GM18907 (cell line): ENCODE results near the gene CUTC.
"Not testable (repeated sequence)": the region's sequence is repeated elsewhere in the genome, so short reads cannot be mapped to it uniquely, and the experiment has no call there.

Source experiments
- ATAC-seq: cut with Tn5 transposase; IDR thresholded peaks from one replicate; pipeline ENCODE4 v1.9.1; 2021; ENCODE audit warnings: mild to moderate bottlenecking, moderate library complexity; ENCODE audit not compliant: unreplicated experiment

Gene CUTC

GRCh38 chr10:99742254-99742653 is 10.2 kb downstream of the CUTC start:
- no peak for ATAC-seq

GRCh38 chr10:99742701-99743100 is 10.7 kb downstream of the CUTC start:
- ATAC-seq = no peak

- no peak for ATAC-seq
Measured at GRCh38 chr10:99743841-99744240, 11.8 kb downstream of the CUTC start.

GRCh38 chr10:99746166-99746565 is 14.1 kb downstream of the CUTC start:
- ATAC-seq = not testable (repeated sequence)

GRCh38 chr10:99748823-99749451 is 16.9 kb downstream of the CUTC start:
- no peak for ATAC-seq

GRCh38 chr10:99750641-99751040 is 18.6 kb downstream of the CUTC start:
- no peak for ATAC-seq

GRCh38 chr10:99754670-99755069 is 22.6 kb downstream of the CUTC start:
- ATAC-seq = no peak

GRCh38 chr10:99756159-99756558 is 24.1 kb downstream of the CUTC start:
- no peak for ATAC-seq

- no peak for ATAC-seq
Measured at GRCh38 chr10:99758211-99758891, 26.3 kb downstream of the CUTC start.

- ATAC-seq = no peak
Measured at GRCh38 chr10:99760321-99760720, 28.3 kb downstream of the CUTC start.

- no peak for ATAC-seq
Measured at GRCh38 chr10:99761365-99761764, 29.3 kb downstream of the CUTC start.

GRCh38 chr10:99765672-99766301 is 33.8 kb downstream of the CUTC start:
- peak; percentile 28 for ATAC-seq

- peak; percentile 78 for ATAC-seq
Measured at GRCh38 chr10:99766302-99766681, 34.3 kb downstream of the CUTC start.

- no peak for ATAC-seq
Measured at GRCh38 chr10:99767901-99768300, 35.9 kb downstream of the CUTC start.

- no peak for ATAC-seq
Measured at GRCh38 chr10:99768556-99768955, 36.5 kb downstream of the CUTC start.

GRCh38 chr10:99769706-99770105 is 37.7 kb downstream of the CUTC start:
- no peak for ATAC-seq

GRCh38 chr10:99770408-99771045 is 38.5 kb downstream of the CUTC start:
- ATAC-seq = no peak

- ATAC-seq = no peak
Measured at GRCh38 chr10:99775850-99776249, 43.8 kb downstream of the CUTC start.

- ATAC-seq = no peak
Measured at GRCh38 chr10:99777918-99778714, 46.1 kb downstream of the CUTC start.

GRCh38 chr10:99779335-99779734 is 47.3 kb downstream of the CUTC start:
- no peak for ATAC-seq
